GM18508 (cell line): ENCODE results near the gene AQP12A.
"Not testable (repeated sequence)": the region's sequence is repeated elsewhere in the genome, so short reads cannot be mapped to it uniquely, and the experiment has no call there.

Experiments used
- ATAC-seq: cut with Tn5 transposase; IDR thresholded peaks from one replicate; pipeline ENCODE4 v1.9.1; 2021; ENCODE audit warnings: moderate number of reproducible peaks; ENCODE audit not compliant: insufficient read depth, unreplicated experiment

AQP12A gene

GRCh38 chr2:240686460-240686859 lies 5.2 kb upstream of the AQP12A start:
- no peak for ATAC-seq

GRCh38 chr2:240687045-240687740 lies 4.5 kb upstream of the AQP12A start:
- no peak for ATAC-seq

GRCh38 chr2:240687741-240688552 lies 3.7 kb upstream of the AQP12A start:
- ATAC-seq, result no peak

GRCh38 chr2:240688553-240688919 lies 3.1 kb upstream of the AQP12A start:
- ATAC-seq, result no peak

- ATAC-seq, result no peak
Observed at GRCh38 chr2:240689975-240690374, 1.7 kb upstream of the AQP12A start.

- ATAC-seq, result not testable (repeated sequence)
Observed at GRCh38 chr2:240690421-240691074, 1.1 kb upstream of the AQP12A start.

- not testable (repeated sequence) for ATAC-seq
Observed at GRCh38 chr2:240691075-240691427, 615 bp upstream of the AQP12A start.

GRCh38 chr2:240692583-240693561 lies 1.2 kb downstream of the AQP12A start:
- not testable (repeated sequence) for ATAC-seq

GRCh38 chr2:240694304-240694703 lies 2.6 kb downstream of the AQP12A start:
- not testable (repeated sequence) for ATAC-seq

GRCh38 chr2:240695593-240695992 lies 3.9 kb downstream of the AQP12A start:
- ATAC-seq, result not testable (repeated sequence)

GRCh38 chr2:240696469-240696868 lies 4.8 kb downstream of the AQP12A start:
- not testable (repeated sequence) for ATAC-seq

GRCh38 chr2:240698852-240699561 lies 7.3 kb downstream of the AQP12A start:
- ATAC-seq, result not testable (repeated sequence)

- ATAC-seq, result not testable (repeated sequence)
Observed at GRCh38 chr2:240699835-240700234, 8.2 kb downstream of the AQP12A start.

GRCh38 chr2:240700616-240701015 lies 8.9 kb downstream of the AQP12A start:
- not testable (repeated sequence) for ATAC-seq

- no peak for ATAC-seq
Observed at GRCh38 chr2:240701091-240701735, 9.5 kb downstream of the AQP12A start.

GRCh38 chr2:240701736-240702639 lies 10.3 kb downstream of the AQP12A start:
- ATAC-seq, result no peak

- no peak for ATAC-seq
Observed at GRCh38 chr2:240702640-240703011, 11.0 kb downstream of the AQP12A start.
